Transverse colon (tissue), 4 donors: ENCODE results near the gene SYPL2.

ENCODE experiments used
- CTCF ChIP-seq, 5 experiments: fragments of 200-600 bp in 3 of 5; fragments of 450-650 bp in 2 of 5; sonication (generic) in 3 of 5; IDR thresholded peaks; 1 replicate in 2 of 5; 2 replicates in 3 of 5; pipeline ENCODE4 v1.5.1; 2016 to 2017; ENCODE audit warnings: antibody characterized with exemption in 5 of 5, inconsistent platforms in 3 of 5, mild to moderate bottlenecking in 2 of 5, moderate library complexity in 1 of 5
- EP300 ChIP-seq: sonication (generic); formaldehyde crosslinking; IDR thresholded peaks from one replicate; pipeline ENCODE4 v1.6.1; 2017; ENCODE audit warnings: antibody characterized with exemption, low read depth
- POLR2A ChIP-seq: fragments of 450-650 bp; IDR thresholded peaks from one replicate; pipeline ENCODE4 v1.6.1; 2016; ENCODE audit warnings: antibody characterized with exemption, mild to moderate bottlenecking, moderate library complexity
- POLR2AphosphoS5 ChIP-seq, 3 donors: sonication (generic); formaldehyde crosslinking; IDR thresholded peaks; one replicate each; pipeline ENCODE4 v1.6.1; 2016; ENCODE audit warnings: antibody characterized with exemption in 3 of 3

- TF ChIP-seq CTCF (IDR thresholded peaks at IDR 0.05) (no peak), EP300 (no peak), POLR2AphosphoS5 (IDR thresholded peaks at IDR 0.05) (no peak), POLR2A (no peak)
Measured at GRCh38 chr1:109509176-109510134, 43.1 kb downstream of the SYPL2 start, which contains the start of gene AMIGO1.
